H1 (cell line): Measurements from ENCODE around the gene MAGI2. TPM values are rescaled to one million over a fixed set of nuclear protein-coding genes. Genes with fewer than 3 reads are reported as not detected.

Source experiments
- CEBPB ChIP-seq: IDR thresholded peaks from 2 replicates; pipeline ENCODE4 v1.6.1; 2012; ENCODE audit warnings: low read depth, low read length
- GTF2F1 ChIP-seq: IDR thresholded peaks from 2 replicates; pipeline ENCODE4 v1.6.1; 2012; ENCODE audit warnings: low read depth, low read length, improper control_type of control experiment, borderline replicate concordance
- JUN ChIP-seq: IDR thresholded peaks from 2 replicates; pipeline ENCODE4 v1.6.1; 2011; ENCODE audit warnings: low read depth, mild to moderate bottlenecking, improper control_type of control experiment, low read length
- JUND ChIP-seq: IDR thresholded peaks from 2 replicates; pipeline ENCODE4 v1.6.1; 2011; ENCODE audit warnings: mild to moderate bottlenecking, improper control_type of control experiment, low read length
- PHF8 ChIP-seq: fragments of 200-600 bp; sonication (generic); conservative IDR thresholded peaks from 2 replicates; pipeline ENCODE4 v1.7.1; 2012; ENCODE audit warnings: low read depth, mild to moderate bottlenecking, inconsistent platforms, low read length, moderate library complexity
- SRF ChIP-seq: IDR thresholded peaks from 2 replicates; pipeline ENCODE4 v1.6.1; 2011; ENCODE audit warnings: mild to moderate bottlenecking, low read depth, low read length, moderate library complexity
- TEAD4 ChIP-seq: IDR thresholded peaks from 2 replicates; pipeline ENCODE4 v1.6.1; 2012; ENCODE audit warnings: low read depth, low read length, inconsistent platforms, mixed read lengths
- ZNF274 ChIP-seq: IDR thresholded peaks from 2 replicates; pipeline ENCODE4 v1.7.0; 2012; ENCODE audit warnings: low read length, borderline replicate concordance; ENCODE audit errors: extremely low read depth
- polyA plus RNA-seq, 7 experiments: library from polyadenylated mRNA; depleted of rRNA in 3 of 7; stranded (reverse) in 5 of 7; unstranded in 2 of 7; fragments of >200 nt in 5 of 7; fragments of 200-250 nt in 2 of 7; gene quantifications; 1 replicate in 5 of 7; 2 replicates in 1 of 7; 4 replicates in 1 of 7; pipeline versions ENCODE4 v1.2.1 to v1.2.3, GENCODE V29; 2011 to 2013; ENCODE audit warnings: missing spikeins in 2 of 7, mixed read lengths in 2 of 7
- total RNA-seq: library from RNA; stranded (reverse); fragmentation: NEBNext Ultra II Directional; extraction: Animal tissue kit (Norgen Biotek cat#: 25700); gene quantifications from 2 replicates; pipeline ENCODE4 v1.2.1, GENCODE V29; 2021

MAGI2 gene
- total and polyA plus RNA-seq, 2 of the 8 experiments (the other 6 are each of a cell fraction or from before 2014, with no cell fraction given): 6.0 to 27.3 TPM

DNA sequence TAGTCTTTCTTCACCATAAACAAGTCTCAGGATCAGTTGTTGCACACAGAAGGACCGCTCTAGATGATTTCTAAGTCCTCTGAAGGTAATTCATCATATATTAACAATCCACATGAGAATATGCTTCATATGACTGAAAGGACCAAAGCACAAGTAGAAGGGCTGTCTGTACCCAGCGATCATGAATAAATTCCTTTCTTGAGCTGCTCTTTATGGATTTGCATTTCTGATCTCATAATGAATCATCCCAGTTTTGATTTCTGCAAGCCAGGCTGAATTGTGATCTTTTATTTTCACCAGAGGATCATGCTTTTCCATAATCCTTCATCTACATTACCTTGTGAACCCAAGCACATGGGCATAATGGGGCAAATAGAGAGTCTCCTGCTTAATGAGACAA is 675.6 kb downstream of the MAGI2 start (continued):
- TF ChIP-seq GTF2F1 (no peak), JUND (no peak), JUN (no peak), CEBPB (no peak), SRF (no peak), TEAD4 (no peak), ZNF274 (no peak), PHF8 (no peak)
